NCI-H2196 treated with DMSO at 0.1 percent for 48 hours (cell line): ENCODE measurements around the gene ADGRV1.

Experiments used
- DNase-seq: peaks from one replicate; lab custom pipeline; 2025; ENCODE audit not compliant: unreplicated experiment; lab: John Stamatoyannopoulos, UW

Gene ADGRV1

DNA sequence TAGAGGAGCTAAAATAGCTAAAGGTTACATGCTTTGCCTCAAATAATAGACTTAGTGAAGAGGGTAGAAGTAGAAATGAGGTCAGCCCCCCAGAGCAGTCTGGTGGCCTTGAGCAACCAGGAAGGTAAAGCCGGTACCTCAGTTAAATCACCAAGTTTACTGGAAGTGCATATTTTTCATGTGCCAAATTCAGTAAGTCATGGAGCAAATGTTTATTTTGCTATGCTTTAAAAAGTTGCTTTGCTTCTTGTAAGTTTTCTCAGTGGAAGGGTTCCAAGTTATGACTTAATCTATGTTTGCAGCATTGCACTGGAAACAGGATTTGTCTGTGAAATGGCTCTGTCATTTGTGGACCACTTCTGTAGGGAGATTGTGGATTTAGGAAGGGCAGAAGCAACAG is 567.9 kb downstream of the ADGRV1 start:
- DNase-seq = no peak

DNA sequence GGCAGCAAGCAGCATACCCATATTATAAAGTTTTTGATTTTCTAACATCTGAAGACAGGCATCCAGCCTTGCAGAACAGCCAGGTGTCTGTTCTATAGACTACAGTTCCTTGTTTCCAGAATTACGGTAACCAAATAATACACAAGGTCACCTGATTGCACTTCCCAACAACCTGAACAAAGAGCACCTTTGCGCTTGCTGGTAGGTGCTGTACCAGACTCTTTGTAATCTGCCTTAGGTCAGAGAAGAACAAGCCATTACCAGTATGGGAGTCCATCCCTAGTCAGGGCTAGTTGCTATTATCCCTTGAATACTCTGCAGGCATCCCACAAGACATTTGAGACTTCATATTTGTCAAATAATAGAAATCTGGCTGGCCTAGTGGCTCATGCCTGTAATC is 568.3 kb downstream of the ADGRV1 start:
- DNase-seq = no peak

DNA sequence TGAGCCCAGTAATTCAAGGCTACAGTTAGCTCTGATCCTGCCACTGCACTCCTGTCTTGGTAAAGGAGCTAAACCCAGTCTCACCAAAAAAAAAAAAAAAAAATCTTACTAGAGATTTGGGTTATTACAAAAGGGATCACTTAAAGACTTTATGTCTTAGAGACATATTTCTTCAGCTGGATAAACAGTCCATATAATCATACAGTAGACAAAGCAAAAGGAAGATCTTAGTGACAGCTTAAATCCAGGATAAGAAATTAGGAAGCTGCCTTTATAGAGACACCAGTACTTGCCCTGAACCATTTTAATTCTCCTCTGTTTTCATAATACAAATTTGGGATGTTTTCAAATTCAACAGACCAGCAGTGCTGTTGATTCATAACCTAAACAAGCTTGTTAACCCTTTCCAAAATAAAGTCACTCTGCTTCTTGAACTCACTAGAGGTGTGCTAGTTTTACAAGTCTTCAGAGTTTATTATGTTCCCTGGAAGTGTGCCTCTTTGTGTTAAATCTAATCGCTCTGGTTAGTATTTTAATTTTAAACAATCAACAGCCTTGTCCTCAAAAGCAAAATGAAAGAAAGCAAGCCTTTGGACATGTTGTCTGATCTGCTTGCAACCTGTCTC is 569.0 kb downstream of the ADGRV1 start:
- no peak for DNase-seq

DNA sequence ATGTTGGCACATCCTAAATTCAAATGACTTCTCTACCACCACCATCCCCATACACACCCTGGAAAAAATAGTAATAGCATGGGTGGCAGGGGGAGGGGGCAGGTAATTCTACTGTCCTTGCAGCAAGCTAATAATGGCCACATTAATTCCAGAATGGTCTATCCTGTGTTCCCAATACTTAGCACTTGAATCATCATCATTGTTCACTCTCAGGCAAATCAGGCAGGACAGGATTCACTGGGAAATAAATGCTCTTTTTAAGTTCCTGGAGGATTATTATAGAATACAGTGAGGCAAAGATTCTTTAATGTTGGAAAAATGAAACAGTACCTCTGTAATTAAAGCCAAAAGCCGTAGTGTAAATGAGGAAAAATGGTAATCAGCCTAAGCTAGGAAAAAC is 570.0 kb downstream of the ADGRV1 start:
- no peak for DNase-seq

DNA sequence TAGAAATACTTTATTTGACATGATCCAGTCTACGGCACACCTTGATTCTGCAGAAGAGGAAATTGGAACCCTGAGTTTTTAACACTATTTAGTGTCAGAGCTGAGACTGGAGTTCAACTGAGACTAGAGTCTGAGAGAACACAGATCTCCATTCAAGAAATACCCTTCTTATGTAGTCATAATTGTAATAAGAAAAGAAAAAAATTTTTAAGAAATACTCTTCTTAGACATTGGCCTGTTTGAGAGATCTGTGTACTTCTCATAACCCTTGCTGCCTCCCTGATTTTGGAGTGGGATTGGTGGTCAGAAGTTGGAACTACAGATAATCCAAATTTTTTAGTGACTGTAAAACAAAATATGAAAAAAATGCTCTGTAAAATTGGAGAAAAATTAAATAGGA is 571.2 kb downstream of the ADGRV1 start:
- DNase-seq = no peak

DNA sequence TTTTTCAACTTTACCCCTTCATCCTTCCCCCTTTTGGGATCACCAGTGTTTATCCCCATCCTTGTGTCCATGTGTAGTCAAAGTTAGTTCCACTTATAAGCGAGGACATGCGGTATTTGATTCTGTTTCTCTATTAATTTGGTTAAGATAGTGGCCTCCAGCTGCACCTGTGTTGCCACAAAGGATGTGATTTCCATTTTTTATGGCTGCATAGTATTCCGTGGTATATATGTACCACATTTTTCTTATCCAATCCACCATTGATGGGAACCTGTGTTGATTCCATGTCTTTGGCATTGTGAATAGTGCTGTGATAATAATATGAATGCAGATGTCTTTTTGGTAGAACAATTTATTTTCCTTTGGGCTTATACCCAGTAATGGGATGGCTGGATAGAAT is 572.2 kb downstream of the ADGRV1 start:
- DNase-seq = no peak

DNA sequence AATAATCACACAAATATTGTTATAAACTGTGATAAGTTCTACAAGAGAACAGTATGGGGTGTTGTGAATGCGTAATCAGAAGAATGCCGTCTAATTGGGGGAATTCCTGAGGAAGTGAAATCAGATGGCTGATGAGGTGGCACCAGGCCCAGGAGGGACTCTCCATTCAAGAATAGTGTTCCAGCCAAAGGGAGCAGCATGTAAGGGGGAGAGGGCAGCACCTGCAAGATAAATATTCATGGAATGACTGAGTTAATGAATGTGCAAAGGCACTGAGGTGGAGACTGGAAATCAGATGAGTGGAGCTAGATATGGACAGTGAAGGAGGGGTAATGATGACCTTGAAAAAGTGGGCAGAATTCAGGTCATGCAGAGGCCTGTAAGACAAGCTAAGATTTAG is 574.0 kb downstream of the ADGRV1 start:
- no peak for DNase-seq

DNA sequence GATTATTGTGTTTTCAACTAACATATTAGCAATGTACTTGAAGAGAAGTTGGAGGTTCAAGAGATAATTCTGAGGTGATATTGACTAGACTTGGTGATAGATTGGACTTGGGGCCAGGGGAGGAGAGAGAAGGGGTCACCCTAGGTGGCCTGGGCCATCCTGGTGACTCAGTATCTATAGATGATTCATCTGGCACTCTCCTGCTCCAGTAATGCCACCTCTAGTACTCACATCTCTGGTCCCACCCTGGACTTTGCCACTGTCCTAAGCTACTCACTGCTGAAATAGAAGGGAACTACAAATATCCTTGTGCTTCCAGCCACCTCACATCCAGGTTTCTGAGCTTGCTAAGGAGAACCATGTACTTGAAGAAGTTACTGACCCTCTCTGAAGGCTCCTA is 574.6 kb downstream of the ADGRV1 start:
- DNase-seq = no peak

DNA sequence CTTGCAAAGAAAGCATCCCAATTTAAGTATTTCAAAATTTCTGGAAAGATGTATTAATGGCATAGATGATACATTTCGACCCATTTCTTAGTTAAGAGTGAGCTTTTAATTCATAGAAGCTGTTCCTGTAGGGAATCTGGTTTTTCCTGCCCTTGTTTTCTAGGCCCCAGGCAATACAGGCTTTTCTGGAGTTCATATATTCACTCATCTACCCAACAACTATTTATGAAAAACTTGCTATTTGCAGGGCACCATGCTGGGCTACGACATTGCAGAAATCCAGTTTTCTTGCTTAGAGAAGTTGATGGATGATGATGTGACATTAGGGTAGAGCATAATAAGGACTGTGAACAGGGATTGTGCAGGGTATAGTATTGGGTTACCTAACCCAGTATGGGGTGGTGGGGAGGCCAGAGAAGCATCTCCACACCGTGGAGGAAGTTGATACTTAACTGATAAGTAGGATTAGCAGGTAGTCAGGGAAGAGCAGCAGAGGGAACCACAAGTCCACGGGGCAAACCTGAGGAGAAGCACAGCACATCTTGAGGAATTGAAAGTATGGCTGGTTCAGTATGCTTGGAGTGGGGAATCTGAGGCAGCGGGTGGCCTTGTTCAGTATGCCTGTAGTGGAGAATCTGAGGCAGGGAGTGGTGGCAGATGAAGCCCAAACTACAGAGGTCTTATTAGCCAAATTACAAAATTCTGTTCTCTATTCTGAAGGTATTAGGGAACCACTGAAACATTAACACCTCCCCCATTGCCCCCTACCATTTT is 577.1 kb downstream of the ADGRV1 start:
- no peak for DNase-seq

DNA sequence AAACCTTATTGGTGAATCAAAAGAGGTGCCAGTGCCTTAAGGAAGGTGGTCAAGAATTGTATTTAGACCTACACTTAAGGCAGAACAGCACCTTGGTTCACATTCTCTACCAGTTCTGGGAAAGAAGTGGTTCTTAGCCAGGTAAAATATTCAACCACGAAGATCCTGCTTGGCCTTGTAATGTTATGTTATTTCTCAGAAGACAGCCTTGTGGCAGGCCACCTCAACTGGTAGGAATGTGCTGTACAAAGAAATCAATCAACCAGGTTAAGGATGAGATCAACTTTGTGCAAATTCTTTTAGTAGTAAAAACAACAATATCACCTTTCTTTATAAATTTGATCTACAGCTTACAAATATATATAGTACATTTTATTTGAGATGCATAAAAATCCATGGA is 577.7 kb downstream of the ADGRV1 start:
- DNase-seq = no peak

DNA sequence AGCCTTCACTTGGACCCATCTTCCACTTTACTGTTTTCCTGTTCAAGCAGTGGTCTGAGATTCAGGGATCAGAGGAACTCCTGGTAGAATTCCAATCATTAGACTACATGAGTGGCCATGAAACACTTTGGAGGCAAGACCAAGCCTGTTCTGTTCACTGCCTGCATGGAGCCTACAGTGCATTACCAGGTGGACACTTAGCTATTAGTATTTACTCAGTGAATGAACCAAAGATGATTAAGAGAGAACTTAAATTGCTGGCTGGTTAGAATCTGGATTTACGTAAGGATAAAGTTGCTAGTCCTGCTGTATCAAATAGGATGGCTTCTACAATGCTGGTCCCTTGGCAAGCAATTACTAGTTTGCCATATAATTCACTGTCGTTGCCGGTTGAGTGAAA is 579.0 kb downstream of the ADGRV1 start:
- DNase-seq = no peak

DNA sequence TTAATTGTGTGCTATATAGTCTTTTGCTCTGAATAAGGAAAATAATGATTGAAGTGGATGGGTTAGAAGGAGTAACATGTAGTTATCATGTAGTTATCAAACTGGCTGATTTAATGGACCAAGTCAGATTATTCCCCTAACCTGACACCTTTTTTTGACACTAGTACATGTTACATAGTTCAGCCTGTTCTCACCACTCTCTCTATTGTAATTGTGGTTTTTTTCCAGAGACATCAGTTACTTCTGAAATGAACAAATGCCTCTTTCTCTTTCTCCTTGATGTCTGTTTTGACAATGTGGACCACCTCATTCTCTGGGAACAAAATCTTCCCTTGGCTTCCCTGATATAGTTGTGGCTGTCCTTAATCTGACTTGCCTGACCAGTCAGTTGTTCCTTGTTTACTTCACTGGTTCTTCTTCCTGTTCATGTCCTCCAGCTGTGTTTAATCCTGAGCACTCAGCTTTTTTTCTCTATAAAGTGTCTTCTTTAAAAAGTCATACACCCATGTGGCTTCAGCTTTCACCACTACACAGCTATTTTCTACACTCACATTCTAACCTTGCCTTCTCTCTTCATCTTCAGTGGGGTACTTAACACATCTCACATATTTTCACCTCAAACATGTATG is 581.1 kb downstream of the ADGRV1 start:
- DNase-seq = no peak

DNA sequence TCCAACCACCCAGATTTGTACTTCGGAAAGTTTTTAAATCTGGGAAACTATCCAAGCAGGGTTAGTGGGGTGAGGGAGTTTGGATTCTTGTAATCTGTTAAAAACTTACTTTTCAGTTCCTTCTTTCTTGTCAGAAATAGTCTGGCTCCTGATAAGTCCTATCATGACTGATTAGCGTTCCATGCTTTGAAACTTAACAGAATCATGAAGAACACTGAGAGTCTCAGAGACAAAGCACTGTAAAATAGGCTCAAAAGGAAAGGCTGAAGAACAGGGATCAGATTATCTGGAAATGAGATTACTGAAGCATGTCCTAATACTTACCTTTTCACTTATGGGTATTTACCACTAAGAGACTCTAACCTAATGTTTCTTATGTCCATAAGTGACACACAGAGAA is 582.1 kb downstream of the ADGRV1 start:
- DNase-seq = no peak

DNA sequence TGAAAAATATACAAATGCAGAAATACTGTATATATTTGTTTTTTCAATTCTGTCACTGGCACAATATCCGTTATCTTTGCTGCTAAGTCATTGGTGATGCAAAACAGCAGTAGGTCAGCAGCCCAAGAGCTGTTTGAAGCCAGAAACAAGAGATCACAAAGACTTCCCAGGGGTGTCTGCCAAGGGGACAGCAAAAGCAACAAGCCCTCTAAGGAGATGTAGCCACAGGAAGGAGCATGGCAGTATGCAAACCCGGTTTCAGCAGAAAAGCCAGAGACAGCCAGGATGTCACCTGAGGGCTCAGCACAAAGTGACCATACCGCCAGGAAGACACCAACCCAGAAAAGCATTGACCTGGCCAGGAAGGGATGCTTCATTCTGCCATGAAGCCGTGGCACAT is 583.0 kb downstream of the ADGRV1 start:
- DNase-seq = no peak

DNA sequence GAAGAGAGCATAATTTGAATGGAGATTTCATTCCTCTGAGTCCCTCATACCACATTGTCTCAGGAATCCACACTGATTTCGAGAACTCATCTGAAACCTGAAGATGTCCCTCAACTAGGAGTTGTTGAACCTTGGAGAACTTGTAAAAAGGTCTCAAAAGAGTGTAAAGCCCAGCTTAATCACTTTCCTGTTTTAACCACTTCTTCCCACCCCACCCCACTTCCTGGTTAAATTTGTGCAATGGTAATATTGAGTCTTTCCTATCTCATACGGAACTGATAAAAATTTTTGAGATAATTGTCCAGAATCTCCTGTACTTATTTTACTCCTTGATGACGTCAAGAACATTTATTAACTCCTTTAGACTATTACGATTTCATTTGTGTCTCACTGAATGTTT is 583.8 kb downstream of the ADGRV1 start:
- DNase-seq = no peak

DNA sequence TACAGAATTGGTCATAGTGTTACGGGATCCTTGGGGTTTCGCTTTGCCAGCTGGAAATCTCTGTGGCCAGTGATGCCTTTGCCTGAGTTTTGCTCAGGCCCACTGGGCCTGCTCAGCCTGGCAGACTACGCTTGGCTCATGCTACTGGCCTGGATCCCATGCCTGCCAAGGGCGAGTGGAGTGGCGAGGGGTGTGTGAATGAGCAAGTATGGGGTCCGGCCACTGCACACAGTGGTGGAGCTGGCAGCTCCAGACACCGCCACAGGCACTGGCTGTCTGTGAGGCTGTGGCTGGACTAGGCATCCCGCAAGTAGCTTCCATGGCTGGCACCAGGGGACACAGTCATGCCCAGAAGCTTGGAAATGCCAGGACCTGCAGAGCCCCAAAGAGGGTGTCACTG is 584.2 kb downstream of the ADGRV1 start:
- no peak for DNase-seq

DNA sequence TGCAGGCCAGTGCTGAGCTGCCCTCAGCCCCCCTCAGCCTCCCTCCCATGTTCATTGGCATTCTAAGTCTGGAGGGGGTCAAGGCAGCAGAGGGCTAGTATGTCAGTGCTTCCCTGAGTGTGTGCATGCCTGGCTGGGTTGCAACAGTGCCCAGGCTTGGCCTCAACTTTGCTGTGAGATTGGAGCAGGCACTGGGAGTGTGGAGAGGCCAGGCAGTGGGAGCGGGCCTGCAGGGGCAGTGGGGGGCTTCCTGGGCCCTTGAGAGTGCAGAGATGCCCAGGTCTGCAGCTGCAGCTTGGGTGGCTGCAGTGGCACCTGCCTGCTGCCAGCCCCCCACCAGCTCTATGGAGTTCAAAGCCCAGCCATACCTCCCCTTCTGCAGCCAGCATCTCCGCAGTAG is 585.2 kb downstream of the ADGRV1 start:
- no peak for DNase-seq

DNA sequence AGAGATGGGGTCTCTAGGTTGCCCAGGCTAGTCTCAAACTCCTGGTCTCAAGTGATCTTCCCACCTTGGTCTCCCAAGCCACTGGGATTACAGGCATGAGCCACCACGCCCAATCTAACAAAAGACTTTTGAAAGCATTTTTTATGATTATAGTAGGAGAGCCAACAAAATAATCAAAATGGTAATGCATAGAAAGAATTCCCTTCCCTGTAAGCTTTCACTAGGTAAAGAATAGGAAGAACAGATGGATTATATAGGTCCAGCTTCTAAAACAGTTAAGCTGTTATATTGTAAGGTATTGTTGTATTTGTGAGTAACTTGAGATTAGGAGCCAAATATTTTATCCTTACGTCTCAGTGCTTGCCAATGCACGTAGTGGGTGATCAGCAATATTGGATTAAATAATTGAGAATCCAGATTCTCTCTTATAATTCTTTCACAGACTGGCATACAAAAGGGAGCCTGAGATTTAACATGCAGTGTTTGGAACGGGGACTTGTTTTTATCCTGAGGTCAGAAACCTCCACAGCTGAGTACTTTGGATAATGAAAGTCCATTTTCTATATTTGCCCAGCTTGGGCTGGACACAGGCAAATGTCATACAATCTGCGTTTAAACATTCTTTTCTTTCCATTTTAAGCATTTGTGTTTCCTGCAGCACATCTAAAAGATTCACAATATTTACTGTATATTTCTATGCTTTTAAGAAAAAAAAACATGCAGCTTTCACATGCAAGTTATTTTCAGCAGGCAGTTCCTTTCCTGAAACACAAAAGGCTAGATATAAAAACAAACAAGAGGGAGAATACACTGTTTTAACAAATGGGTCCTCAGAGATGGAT is 586.1 kb downstream of the ADGRV1 start:
- no peak for DNase-seq

DNA sequence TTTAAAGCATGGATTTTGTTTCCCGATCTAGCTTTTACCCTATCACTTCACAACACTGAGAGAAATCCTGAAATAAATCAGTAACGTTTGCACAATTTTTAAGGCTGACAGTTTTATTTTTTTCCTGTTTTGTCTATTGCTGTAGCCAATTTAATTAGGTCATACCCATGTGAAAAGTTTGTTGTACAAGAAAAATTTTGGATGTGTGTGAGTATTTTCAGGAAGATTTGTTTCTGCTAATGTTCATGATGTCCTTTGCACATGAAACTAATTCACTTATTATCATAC is 586.7 kb downstream of the ADGRV1 start:
- DNase-seq = no peak

DNA sequence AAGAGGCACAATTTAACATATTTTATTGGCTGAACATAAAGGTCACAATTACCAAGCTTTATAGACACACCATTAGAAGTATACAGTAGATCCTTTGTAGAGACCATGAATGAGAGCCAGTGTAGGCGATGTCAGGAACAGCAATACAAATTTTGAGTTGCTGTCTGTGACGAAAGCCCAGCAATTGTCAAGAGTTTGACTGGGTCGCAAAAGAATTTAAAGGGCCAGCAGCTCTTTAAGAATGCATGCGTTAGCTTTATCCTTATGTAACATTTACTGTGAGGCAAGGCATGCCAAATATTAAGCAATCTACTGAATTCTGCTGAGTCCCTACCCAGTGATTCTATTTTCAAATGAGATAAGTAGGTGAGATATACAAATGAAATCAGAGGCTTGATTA is 587.6 kb downstream of the ADGRV1 start:
- DNase-seq = no peak

DNA sequence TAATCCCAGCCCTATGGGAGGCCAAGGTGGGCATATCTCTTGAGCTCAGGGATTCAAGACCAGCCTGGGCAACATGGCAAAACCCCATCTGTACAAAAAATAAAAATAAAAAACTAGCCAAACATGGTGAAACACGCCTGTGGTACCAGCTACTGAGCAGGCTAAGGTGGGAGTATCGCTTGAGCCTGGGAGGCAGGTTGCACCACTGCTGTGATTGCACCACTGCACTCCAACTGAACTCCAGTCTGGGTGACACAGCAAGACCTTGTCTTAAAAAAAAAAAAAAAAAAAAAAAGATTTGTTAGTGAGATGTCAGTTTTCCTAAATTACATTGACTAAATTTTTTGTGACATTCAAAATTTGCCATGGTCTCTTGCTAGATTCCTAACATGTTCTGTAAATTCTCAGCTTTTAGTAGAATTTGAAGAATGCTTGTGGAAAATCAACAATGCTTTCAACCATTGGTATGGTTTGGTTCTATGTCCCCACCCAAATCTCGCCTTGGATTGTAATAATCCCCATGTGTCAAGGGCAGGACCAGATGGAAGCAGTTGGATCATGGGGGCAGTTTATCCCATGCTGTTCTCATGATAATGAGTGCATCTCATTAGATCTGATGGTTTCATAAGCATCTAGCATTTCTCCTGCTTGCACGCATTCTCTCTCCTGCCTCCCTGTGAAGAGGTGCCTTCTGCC is 588.5 kb downstream of the ADGRV1 start:
- no peak for DNase-seq
